Thoracic aorta (tissue), 2 donors: ENCODE measurements around the gene SERAC1. TPM values are rescaled to one million over a fixed set of nuclear protein-coding genes. Genes with fewer than 3 reads are reported as not detected.

Experiments used
- ATAC-seq: fragments of 150-250 bp; one replicate; pipeline ENCODE4 v1.8.0; 2017; ENCODE audit warnings: low read depth; ENCODE audit not compliant: insufficient number of reproducible peaks, low FRiP score
- DNase-seq: peaks from one replicate; pipeline ENCODE4 v3.0.0-alpha.2; 2020; ENCODE audit warnings: low spot score
- H3K27ac ChIP-seq, 2 donors: fragments of 200-600 bp; sonication (generic); 1 replicate in 1 of 2; 2 replicates in 1 of 2; pipeline ENCODE4 v1.5.1; 2016; ENCODE audit warnings: mild to moderate bottlenecking in 2 of 2, moderate library complexity in 2 of 2
- H3K27me3 ChIP-seq: fragments of 200-600 bp; sonication (generic); replicated peaks from 2 replicates; pipeline ENCODE4 v1.6.0; 2016; ENCODE audit warnings: mild to moderate bottlenecking; ENCODE audit not compliant: insufficient read depth
- H3K36me3 ChIP-seq: fragments of 200-600 bp; sonication (generic); one replicate; pipeline ENCODE4 v1.5.1; 2016
- H3K4me1 ChIP-seq, 2 donors: fragments of 200-600 bp; sonication (generic); 1 replicate in 1 of 2; 2 replicates in 1 of 2; pipeline versions ENCODE4 v1.5.1 to v1.6.0; 2016; ENCODE audit warnings: low read depth in 2 of 2, mild to moderate bottlenecking in 1 of 2; ENCODE audit not compliant: control insufficient read depth in 1 of 2
- H3K4me3 ChIP-seq: fragments of 200-600 bp; sonication (generic); 2 replicates; pipeline ENCODE4 v1.5.1; 2016; ENCODE audit warnings: mild to moderate bottlenecking
- H3K9me3 ChIP-seq: fragments of 200-600 bp; sonication (generic); 2 replicates; pipeline ENCODE4 v1.5.1; 2016
- CTCF ChIP-seq: fragments of 200-600 bp; sonication (generic); IDR thresholded peaks from one replicate; pipeline ENCODE4 v1.5.1; 2019; ENCODE audit warnings: antibody characterized with exemption
- total RNA-seq, 2 donors: library from RNA; depleted of rRNA; stranded (reverse); fragments of >200 nt; gene quantifications; one replicate each; pipeline versions ENCODE4 v1.1.0 to v1.2.3, GENCODE V29; 2016

The SERAC1 gene
- total RNA-seq, 2 donors from 2014 or later, result 16.5 to 21.8 TPM

- H3K27ac ChIP-seq, result no peak overlapping the region
- H3K27me3 ChIP-seq, result no peaks in the 10 kb centered on the region
- H3K4me1 ChIP-seq, result no peaks in the 10 kb centered on the region
- peaks cover 52% of the 10 kb centered on the region for H3K36me3 ChIP-seq
- H3K9me3 ChIP-seq, result no peaks in the 10 kb centered on the region
- H3K4me3 ChIP-seq, result no peak overlapping the region
- ATAC-seq, result no peak
- no peak for TF ChIP-seq CTCF
- no peak for DNase-seq
These were observed 52.6 kb downstream of the SERAC1 start for GRCh38 chr6:158115508-158115907.

- H3K9me3 ChIP-seq, result no peaks in the 10 kb centered on the region
- peaks cover 56% of the 10 kb centered on the region for H3K36me3 ChIP-seq
- no peak for TF ChIP-seq CTCF
- ATAC-seq, result no peak
- H3K27ac ChIP-seq, result no peak overlapping the region
- H3K27me3 ChIP-seq, result no peaks in the 10 kb centered on the region
- no peak for DNase-seq
- H3K4me3 ChIP-seq, result no peak overlapping the region
- H3K4me1 ChIP-seq, result no peaks in the 10 kb centered on the region
These were observed 53.0 kb downstream of the SERAC1 start for GRCh38 chr6:158115102-158115501.

GRCh38 chr6:158113802-158114201 lies 54.3 kb downstream of the SERAC1 start:
- DNase-seq (no peak), ATAC-seq (no peak)
- Histone ChIP-seq H3K27me3 (no peaks in the 10 kb centered on the region), H3K4me3 (no peak overlapping the region), H3K9me3 (no peaks in the 10 kb centered on the region), H3K27ac (no peak overlapping the region), H3K4me1 (no peaks in the 10 kb centered on the region), H3K36me3 (peaks cover 58% of the 10 kb centered on the region)
- no peak for TF ChIP-seq CTCF

GRCh38 chr6:158111987-158112386 lies 56.1 kb downstream of the SERAC1 start:
- Histone ChIP-seq H3K36me3 (peaks cover 48% of the 10 kb centered on the region), H3K9me3 (no peaks in the 10 kb centered on the region), H3K4me1 (no peaks in the 10 kb centered on the region), H3K27ac (no peak overlapping the region), H3K27me3 (no peaks in the 10 kb centered on the region), H3K4me3 (no peak overlapping the region)
- no peak for DNase-seq
- ATAC-seq, result no peak
- TF ChIP-seq CTCF, result no peak

- Histone ChIP-seq H3K36me3 (peaks cover 40% of the 10 kb centered on the region), H3K9me3 (no peaks in the 10 kb centered on the region), H3K4me3 (no peak overlapping the region), H3K4me1 (no peaks in the 10 kb centered on the region), H3K27me3 (no peaks in the 10 kb centered on the region), H3K27ac (no peak overlapping the region)
- DNase-seq, result no peak
- TF ChIP-seq CTCF, result no peak
- ATAC-seq, result no peak
These were observed 57.1 kb downstream of the SERAC1 start for GRCh38 chr6:158110986-158111385.
